GM19238 (cell line): ENCODE data around the gene HCAR2.
"Not testable (repeated sequence)": the region's sequence is repeated elsewhere in the genome, so short reads cannot be mapped to it uniquely, and the experiment has no call there.

ENCODE experiments used
- DNase-seq: peaks from one replicate; pipeline ENCODE4 v3.0.0; 2011; ENCODE audit warnings: low spot score; ENCODE audit not compliant: insufficient read length

Gene HCAR2

DNA sequence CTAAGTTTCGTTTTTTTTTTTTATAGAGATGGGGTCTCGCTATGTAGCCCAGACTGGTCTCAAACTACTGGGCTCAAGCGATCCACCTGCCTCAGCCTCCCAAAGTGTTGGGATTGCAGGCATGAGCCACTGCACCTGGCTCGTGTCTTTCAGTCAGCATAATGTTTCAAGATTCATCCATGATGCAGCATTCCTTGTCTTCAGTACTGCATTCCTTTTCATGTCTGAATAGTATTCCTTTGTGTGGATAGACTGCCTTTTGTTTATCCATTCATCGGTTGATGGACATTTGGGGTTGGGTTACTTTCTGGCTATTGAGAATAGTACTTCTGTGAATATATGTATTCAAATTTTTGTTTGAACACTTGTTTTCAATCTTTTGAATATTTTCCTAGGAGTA is 37.4 kb downstream of the HCAR2 start:
- no peak for DNase-seq

- DNase-seq: no peak
Observed at GRCh38 chr12:122665349-122665748, 37.8 kb downstream of the HCAR2 start.

- no peak for DNase-seq
Observed at GRCh38 chr12:122661938-122662337, 41.2 kb downstream of the HCAR2 start.

DNA sequence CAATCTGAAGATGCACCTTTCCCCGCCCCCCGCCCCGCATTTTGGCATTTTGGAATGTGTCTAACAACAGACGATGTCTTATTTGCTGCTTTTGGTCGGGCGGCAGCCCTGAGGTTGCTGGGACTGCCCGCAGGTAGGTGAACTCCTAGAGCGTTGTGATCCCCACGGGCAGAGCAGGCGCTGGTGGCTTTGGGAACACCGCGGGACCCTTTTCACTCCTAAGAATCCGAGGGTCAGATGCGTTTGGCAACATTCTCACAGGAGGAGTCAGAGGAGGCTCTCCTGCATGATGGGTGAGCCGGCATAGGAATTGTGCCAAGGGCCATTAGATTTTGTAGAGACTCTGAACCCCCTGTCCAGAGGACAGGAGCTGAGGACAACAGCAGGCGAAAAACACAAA is 41.9 kb downstream of the HCAR2 start:
- DNase-seq: no peak

DNA sequence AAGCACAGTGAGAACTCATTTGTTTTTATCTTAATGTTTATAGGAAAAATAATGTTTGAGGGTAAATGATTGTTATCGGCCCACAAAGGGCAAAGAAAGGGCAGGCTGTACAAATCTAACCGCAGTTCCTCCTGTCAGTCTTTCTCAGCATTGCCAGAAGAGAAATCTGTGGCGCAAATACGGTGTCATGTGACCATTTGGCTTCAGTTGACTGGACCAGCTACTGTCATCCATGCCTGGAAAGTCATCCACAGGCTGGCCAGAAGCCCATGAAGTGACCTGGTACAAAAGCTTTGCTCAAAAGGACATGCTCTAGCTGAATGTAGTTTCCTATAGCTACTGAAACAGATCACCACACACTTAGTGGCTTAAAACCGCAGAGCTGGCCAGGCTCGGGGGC is 43.6 kb downstream of the HCAR2 start:
- no peak for DNase-seq

- no peak for DNase-seq
Observed at GRCh38 chr12:122656298-122656697, 46.9 kb downstream of the HCAR2 start.

- DNase-seq: not testable (repeated sequence)
Observed at GRCh38 chr12:122653291-122653690, 49.9 kb downstream of the HCAR2 start.

DNA sequence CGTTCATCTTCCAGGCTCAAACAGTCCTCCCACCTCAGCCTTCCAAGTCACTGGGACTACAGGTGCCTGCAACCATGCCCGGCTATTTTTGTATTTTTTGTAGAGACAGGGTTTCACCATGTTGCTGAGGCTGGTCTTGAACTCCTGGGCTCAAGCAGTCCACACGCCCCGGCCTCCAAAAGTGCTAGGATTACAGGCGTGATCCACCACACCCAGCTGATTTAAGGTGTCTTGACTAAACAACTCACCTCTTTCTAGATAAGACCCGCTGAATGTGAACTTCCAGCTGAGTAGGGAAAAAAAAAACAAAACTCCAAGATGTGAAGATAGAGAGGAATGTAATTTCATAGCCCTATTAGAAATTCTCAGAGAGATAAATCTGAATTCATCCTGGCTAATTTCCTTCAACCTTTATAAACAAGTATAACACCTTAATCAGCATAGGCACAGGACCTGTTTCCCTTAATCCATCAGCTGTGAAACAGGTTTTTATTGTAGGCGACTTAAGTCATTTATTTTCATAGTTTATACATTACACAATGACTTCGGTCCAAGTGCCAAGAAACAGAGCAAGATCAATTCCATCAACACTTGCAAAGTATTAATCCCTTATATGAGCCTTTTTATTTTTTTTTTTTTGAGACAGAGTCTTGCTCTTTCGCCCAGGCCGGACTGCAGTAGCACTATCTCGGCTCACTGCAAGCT is 51.5 kb downstream of the HCAR2 start:
- no peak for DNase-seq
